ENCODE results near the gene HPGD. TPM values are rescaled to one million over a fixed set of nuclear protein-coding genes. Genes with fewer than 3 reads are reported as not detected.
"Not testable (repeated sequence)": the region's sequence is repeated elsewhere in the genome, so short reads cannot be mapped to it uniquely, and the experiment has no call there.

The HPGD gene
- total RNA-seq, 3 donors from 2014 or later = 9.8 to 137 (median 10.5) TPM

DNA sequence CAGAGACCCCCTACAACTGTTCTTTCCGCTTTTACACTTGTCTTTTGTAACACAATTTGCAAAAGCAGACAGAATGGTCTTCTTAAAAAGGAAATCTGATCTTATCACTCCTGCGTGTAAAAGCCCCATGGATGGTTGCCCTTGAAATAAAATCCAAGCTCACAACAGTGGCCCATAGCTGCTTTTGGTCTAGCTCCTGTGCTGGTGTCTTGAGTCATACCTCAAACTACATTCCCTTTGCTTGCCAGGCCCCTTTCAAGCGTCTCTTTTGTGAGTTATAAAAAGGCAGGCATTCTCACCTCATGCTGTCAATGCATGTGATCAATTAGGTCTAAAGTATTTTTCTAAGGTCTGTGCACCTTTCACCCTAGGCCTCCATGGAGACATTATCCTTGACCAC, 27.6 kb downstream of the HPGD start:
- Histone ChIP-seq H3K4me1 (no peaks in the 10 kb centered on the region), H3K27ac (no peak overlapping the region), H3K27me3 (no peaks in the 10 kb centered on the region), H3K4me3 (no peak overlapping the region), H3K9me3 (no peaks in the 10 kb centered on the region), H3K36me3 (no peaks in the 10 kb centered on the region)
- intact Hi-C loops (cut with DNase I; ENCODE audit: low total_unique reads) = no loop called here
- DNase-seq (ENCODE audit: low spot score in 2 of 2) = no peak
- TF ChIP-seq POLR2AphosphoS5 (IDR thresholded peaks at IDR 0.05) (no peak), POLR2A (IDR thresholded peaks at IDR 0.05) (no peak)
- TF ChIP-seq, protein P1, sequence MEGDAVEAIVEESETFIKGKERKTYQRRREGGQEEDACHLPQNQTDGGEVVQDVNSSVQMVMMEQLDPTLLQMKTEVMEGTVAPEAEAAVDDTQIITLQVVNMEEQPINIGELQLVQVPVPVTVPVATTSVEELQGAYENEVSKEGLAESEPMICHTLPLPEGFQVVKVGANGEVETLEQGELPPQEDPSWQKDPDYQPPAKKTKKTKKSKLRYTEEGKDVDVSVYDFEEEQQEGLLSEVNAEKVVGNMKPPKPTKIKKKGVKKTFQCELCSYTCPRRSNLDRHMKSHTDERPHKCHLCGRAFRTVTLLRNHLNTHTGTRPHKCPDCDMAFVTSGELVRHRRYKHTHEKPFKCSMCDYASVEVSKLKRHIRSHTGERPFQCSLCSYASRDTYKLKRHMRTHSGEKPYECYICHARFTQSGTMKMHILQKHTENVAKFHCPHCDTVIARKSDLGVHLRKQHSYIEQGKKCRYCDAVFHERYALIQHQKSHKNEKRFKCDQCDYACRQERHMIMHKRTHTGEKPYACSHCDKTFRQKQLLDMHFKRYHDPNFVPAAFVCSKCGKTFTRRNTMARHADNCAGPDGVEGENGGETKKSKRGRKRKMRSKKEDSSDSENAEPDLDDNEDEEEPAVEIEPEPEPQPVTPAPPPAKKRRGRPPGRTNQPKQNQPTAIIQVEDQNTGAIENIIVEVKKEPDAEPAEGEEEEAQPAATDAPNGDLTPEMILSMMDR (IDR thresholded peaks at IDR 0.05) = no peak

DNA sequence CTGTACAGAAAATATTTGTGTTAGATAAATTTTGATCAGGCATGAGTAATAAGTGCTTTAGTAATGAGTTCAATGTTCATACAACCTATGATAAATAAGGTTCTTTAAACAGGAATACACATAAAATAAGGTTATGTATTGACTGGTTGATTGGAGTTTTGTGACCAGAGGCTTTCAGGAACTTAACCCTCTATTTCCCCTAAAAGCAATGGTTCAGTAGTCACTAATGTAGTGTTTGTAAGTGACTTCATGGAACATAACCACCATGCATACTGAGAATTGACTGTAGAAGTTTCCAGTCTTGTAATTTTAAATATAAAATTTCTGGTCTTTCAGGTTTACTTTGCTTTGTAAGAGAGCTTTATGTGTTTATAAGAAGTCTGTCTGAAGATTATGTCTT, 28.1 kb downstream of the HPGD start:
- Histone ChIP-seq H3K27me3 (no peaks in the 10 kb centered on the region), H3K9me3 (no peaks in the 10 kb centered on the region), H3K36me3 (no peaks in the 10 kb centered on the region), H3K4me3 (no peak overlapping the region), H3K4me1 (no peaks in the 10 kb centered on the region), H3K27ac (no peak overlapping the region)
- TF ChIP-seq POLR2A (IDR thresholded peaks at IDR 0.05) (no peak), POLR2AphosphoS5 (IDR thresholded peaks at IDR 0.05) (no peak)
- TF ChIP-seq, protein P1 (IDR thresholded peaks at IDR 0.05) = no peak
- intact Hi-C loops (cut with DNase I; ENCODE audit: low total_unique reads) = no loop called here
- DNase-seq (ENCODE audit: low spot score in 2 of 2) = no peak

DNA sequence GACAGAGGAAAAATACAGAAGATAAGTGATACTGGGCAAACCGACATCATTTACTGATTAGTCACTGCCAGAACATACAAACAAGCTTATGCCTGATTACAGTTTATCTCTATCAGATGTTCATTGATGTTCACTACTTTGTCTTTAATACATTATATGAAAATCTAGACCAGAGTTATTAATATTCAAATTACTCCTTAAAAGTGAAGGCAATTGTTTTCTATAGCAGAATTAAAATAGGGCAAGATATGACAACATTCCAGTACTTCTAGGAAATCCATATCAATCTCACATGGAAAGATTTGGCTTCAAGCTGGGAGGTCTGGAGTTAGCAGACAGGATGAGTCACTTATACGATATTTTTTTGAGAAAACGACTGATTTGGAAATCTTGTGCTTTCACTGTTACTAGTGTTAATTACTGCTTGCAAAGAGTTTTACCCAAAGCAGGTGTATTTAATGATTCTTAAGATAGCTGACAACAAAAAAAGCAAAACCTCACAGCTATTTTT, 31.8 kb downstream of the HPGD start:
- no peaks in the 10 kb centered on the region for H3K27me3 ChIP-seq
- TF ChIP-seq POLR2AphosphoS5 (IDR thresholded peaks at IDR 0.05) (no peak), POLR2A (IDR thresholded peaks at IDR 0.05) (no peak)
- TF ChIP-seq, protein P1 (IDR thresholded peaks at IDR 0.05) = no peak
- H3K4me3 ChIP-seq = no peak overlapping the region
- H3K4me1 ChIP-seq = no peaks in the 10 kb centered on the region
- intact Hi-C loops (cut with DNase I; ENCODE audit: low total_unique reads) = no loop called here
- no peak overlapping the region for H3K27ac ChIP-seq
- H3K36me3 ChIP-seq = no peaks in the 10 kb centered on the region
- no peak for DNase-seq (ENCODE audit: low spot score in 2 of 2)
- no peaks in the 10 kb centered on the region for H3K9me3 ChIP-seq

DNA sequence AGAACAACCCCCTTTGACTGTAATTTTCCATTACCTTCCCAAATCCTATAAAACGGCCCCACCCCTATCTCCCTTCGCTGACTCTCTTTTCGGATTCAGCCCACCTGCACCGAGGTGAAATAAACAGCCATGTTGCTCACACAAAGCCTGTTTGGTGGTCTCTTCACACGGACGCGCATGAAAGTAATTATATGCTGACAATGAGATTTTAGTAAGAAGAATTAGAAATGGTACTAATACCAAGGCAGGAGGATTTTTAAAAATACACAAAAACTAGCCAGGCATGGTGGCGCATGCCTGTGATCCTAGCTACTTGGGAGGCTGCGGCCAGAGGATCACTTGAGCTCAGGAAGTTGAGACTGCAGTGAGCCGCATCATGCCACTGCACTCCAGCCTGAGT, 33.9 kb downstream of the HPGD start:
- H3K36me3 ChIP-seq; H3K27ac ChIP-seq; DNase-seq (ENCODE audit: low spot score in 2 of 2); intact Hi-C loops (cut with DNase I; ENCODE audit: low total_unique reads); H3K4me3 ChIP-seq; H3K9me3 ChIP-seq; H3K4me1 ChIP-seq; H3K27me3 ChIP-seq: not testable (repeated sequence)

DNA sequence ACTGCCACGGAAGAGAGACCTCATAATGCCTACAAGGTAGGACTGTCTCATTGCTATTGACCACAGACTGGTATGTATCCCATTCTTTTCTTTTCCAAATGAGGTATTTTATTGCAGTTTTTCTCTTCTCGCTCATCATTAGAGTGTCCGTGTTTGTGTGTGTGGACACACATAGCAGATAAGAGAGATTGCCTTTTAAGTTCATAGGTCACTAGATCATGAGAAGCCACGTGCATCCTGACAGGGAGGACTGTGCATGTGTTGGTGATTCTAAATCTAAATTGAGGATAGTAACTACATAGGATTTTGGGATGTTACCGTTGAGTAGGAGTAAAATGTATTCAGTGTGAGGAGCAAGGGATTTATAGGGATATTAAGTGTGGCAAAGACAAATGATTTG, 37.3 kb downstream of the HPGD start:
- TF ChIP-seq, protein P1 (IDR thresholded peaks at IDR 0.05) = no peak
- TF ChIP-seq POLR2AphosphoS5 (IDR thresholded peaks at IDR 0.05) (no peak), POLR2A (IDR thresholded peaks at IDR 0.05) (no peak)
- no peak overlapping the region for H3K27ac ChIP-seq
- H3K27me3 ChIP-seq = no peaks in the 10 kb centered on the region
- DNase-seq (ENCODE audit: low spot score in 2 of 2) = no peak
- intact Hi-C loops (cut with DNase I; ENCODE audit: low total_unique reads) = no loop called here
- no peaks in the 10 kb centered on the region for H3K4me1 ChIP-seq
- no peak overlapping the region for H3K4me3 ChIP-seq
- H3K36me3 ChIP-seq = no peaks in the 10 kb centered on the region
- no peaks in the 10 kb centered on the region for H3K9me3 ChIP-seq

DNA sequence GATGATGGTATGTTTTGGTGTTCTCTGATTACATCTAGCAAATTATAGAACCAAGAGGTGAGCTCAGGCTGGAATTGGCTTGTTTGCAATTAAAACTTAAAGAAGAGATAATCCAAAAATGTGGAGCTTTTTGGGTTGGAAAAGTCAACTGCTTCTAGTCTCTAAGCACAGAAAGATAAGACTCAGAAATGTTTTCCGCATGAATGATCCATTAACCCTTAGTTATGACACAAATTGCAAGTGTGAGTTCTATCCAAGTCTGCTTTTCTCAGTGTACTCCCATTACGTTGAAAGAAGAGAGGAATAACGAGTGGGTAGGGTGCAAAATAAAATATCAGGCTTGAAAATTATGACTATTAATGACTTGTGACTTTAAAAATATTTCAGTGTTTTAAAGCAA, 38.5 kb downstream of the HPGD start:
- H3K4me3 ChIP-seq = no peak overlapping the region
- H3K27ac ChIP-seq = no peak overlapping the region
- TF ChIP-seq POLR2A (IDR thresholded peaks at IDR 0.05) (no peak), POLR2AphosphoS5 (IDR thresholded peaks at IDR 0.05) (no peak)
- TF ChIP-seq, protein P1 (IDR thresholded peaks at IDR 0.05) = no peak
- no peaks in the 10 kb centered on the region for H3K36me3 ChIP-seq
- intact Hi-C loops (cut with DNase I; ENCODE audit: low total_unique reads) = no loop called here
- H3K4me1 ChIP-seq = no peaks in the 10 kb centered on the region
- no peak for DNase-seq (ENCODE audit: low spot score in 2 of 2)
- H3K9me3 ChIP-seq = no peaks in the 10 kb centered on the region
- no peaks in the 10 kb centered on the region for H3K27me3 ChIP-seq
